ENCODE data around the gene BASP1. TPM values are rescaled to one million over a fixed set of nuclear protein-coding genes. Genes with fewer than 3 reads are reported as not detected.
"Not testable (repeated sequence)": the region's sequence is repeated elsewhere in the genome, so short reads cannot be mapped to it uniquely, and the experiment has no call there.

BASP1 gene
- total RNA-seq, 5 donors from 2014 or later (not counting 1 experiment from before 2014, with no cell fraction given): 0.47 to 4.6 (median 2.2) TPM

- H3K4me3 Mint-ChIP-seq; H3K4me3 ChIP-seq (ENCODE audit: control insufficient read depth in 1 of 2, extremely low read depth in 1 of 2, low read length in 1 of 2); CTCF ChIA-PET; H3K36me3 ChIP-seq (ENCODE audit: control insufficient read depth in 2 of 2, extremely low read depth in 1 of 2, insufficient read depth in 1 of 2, low read length in 1 of 2); ATAC-seq (replicated peaks in 1 of 4); H3K4me1 Mint-ChIP-seq; POLR2A ChIA-PET; H3K4me1 ChIP-seq (ENCODE audit: control insufficient read depth in 1 of 2, extremely low read depth in 1 of 2, insufficient read depth in 2 of 2, low read length in 2 of 2); H3K27ac ChIP-seq (ENCODE audit: low read length); H3K27me3 Mint-ChIP-seq; H3K27me3 ChIP-seq (replicated peaks in 1 of 2; ENCODE audit: control insufficient read depth in 2 of 2, extremely low read depth in 1 of 2, insufficient read depth in 2 of 2, low read length in 1 of 2); DNase-seq; H3K36me3 Mint-ChIP-seq; H3K27ac Mint-ChIP-seq; H3K9me3 ChIP-seq: not testable (repeated sequence)
- WGBS (ENCODE audit: insufficient coverage): 40% methylated on average over 1 of the region's 4 CpGs
- H3K9me3 Mint-ChIP-seq: peaks cover 0 to 16% (median 0%) of the 10 kb centered on the region in 3 donors
Measured at GRCh38 chr5:17259012-17259411, 41.6 kb downstream of the BASP1 start.

GRCh38 chr5:17259630-17260257 is 42.3 kb downstream of the BASP1 start:
- H3K9me3 ChIP-seq: no peaks in the 10 kb centered on the region
- no peaks in the 10 kb centered on the region for H3K4me1 ChIP-seq (ENCODE audit: control insufficient read depth in 1 of 2, extremely low read depth in 1 of 2, insufficient read depth in 2 of 2, low read length in 2 of 2)
- H3K4me3 ChIP-seq (ENCODE audit: control insufficient read depth in 1 of 2, extremely low read depth in 1 of 2, low read length in 1 of 2): no peak overlapping the region
- ATAC-seq (replicated peaks in 1 of 4) (no peak), DNase-seq (no peak)
- Mint-ChIP-seq H3K36me3 (no peaks in the 10 kb centered on the region), H3K27me3 (no peaks in the 10 kb centered on the region), H3K4me3 (no peak overlapping the region), H3K4me1 (no peaks in the 10 kb centered on the region), H3K9me3 (peaks cover 0 to 16% (median 0%) of the 10 kb centered on the region in 3 donors), H3K27ac (no peak overlapping the region)
- no peak overlapping the region for H3K27ac ChIP-seq (ENCODE audit: low read length)
- ChIA-PET CTCF (no interaction called here), POLR2A (no interaction called here)
- H3K36me3 ChIP-seq (ENCODE audit: control insufficient read depth in 2 of 2, extremely low read depth in 1 of 2, insufficient read depth in 1 of 2, low read length in 1 of 2): no peaks in the 10 kb centered on the region
- no peaks in the 10 kb centered on the region for H3K27me3 ChIP-seq (replicated peaks in 1 of 2; ENCODE audit: control insufficient read depth in 2 of 2, extremely low read depth in 1 of 2, insufficient read depth in 2 of 2, low read length in 1 of 2)
- no CpG with 5 or more reads among the region's 5 CpGs for WGBS (ENCODE audit: insufficient coverage)

- Mint-ChIP-seq H3K27ac (no peak overlapping the region), H3K4me3 (no peak overlapping the region), H3K4me1 (no peaks in the 10 kb centered on the region), H3K36me3 (no peaks in the 10 kb centered on the region), H3K27me3 (no peaks in the 10 kb centered on the region), H3K9me3 (peaks cover 0 to 16% (median 0%) of the 10 kb centered on the region in 3 donors)
- H3K27me3 ChIP-seq (replicated peaks in 1 of 2; ENCODE audit: control insufficient read depth in 2 of 2, extremely low read depth in 1 of 2, insufficient read depth in 2 of 2, low read length in 1 of 2): no peaks in the 10 kb centered on the region
- POLR2A ChIA-PET: no interaction called here
- DNase-seq (no peak), ATAC-seq (replicated peaks in 1 of 4) (no peak)
- no peak overlapping the region for H3K27ac ChIP-seq (ENCODE audit: low read length)
- H3K9me3 ChIP-seq: no peaks in the 10 kb centered on the region
- H3K4me3 ChIP-seq (ENCODE audit: control insufficient read depth in 1 of 2, extremely low read depth in 1 of 2, low read length in 1 of 2): no peak overlapping the region
- CTCF ChIA-PET: no interaction called here
- no peaks in the 10 kb centered on the region for H3K36me3 ChIP-seq (ENCODE audit: control insufficient read depth in 2 of 2, extremely low read depth in 1 of 2, insufficient read depth in 1 of 2, low read length in 1 of 2)
- WGBS (ENCODE audit: insufficient coverage): 80% methylated on average over 2 of the region's 5 CpGs
- no peaks in the 10 kb centered on the region for H3K4me1 ChIP-seq (ENCODE audit: control insufficient read depth in 1 of 2, extremely low read depth in 1 of 2, insufficient read depth in 2 of 2, low read length in 2 of 2)
Measured at GRCh38 chr5:17260549-17260948, 43.1 kb downstream of the BASP1 start.

- no peaks in the 10 kb centered on the region for H3K9me3 ChIP-seq
- no peak overlapping the region for H3K27ac Mint-ChIP-seq
- CTCF ChIA-PET: no interaction called here
Measured at GRCh38 chr5:17261075-17261474, 43.6 kb downstream of the BASP1 start.

GRCh38 chr5:17265041-17265440 is 47.6 kb downstream of the BASP1 start:
- H3K4me1 ChIP-seq (ENCODE audit: control insufficient read depth in 1 of 2, extremely low read depth in 1 of 2, insufficient read depth in 2 of 2, low read length in 2 of 2): no peaks in the 10 kb centered on the region
- no peak overlapping the region for H3K27ac ChIP-seq (ENCODE audit: low read length)
- Mint-ChIP-seq H3K36me3 (no peaks in the 10 kb centered on the region), H3K4me1 (no peaks in the 10 kb centered on the region), H3K27ac (no peak overlapping the region), H3K27me3 (no peaks in the 10 kb centered on the region), H3K9me3 (peaks cover 2 to 11% (median 3%) of the 10 kb centered on the region in 3 donors), H3K4me3 (no peak overlapping the region)
- DNase-seq: no peak
- no peaks in the 10 kb centered on the region for H3K36me3 ChIP-seq (ENCODE audit: control insufficient read depth in 2 of 2, extremely low read depth in 1 of 2, insufficient read depth in 1 of 2, low read length in 1 of 2)
- no peak overlapping the region for H3K4me3 ChIP-seq (ENCODE audit: control insufficient read depth in 1 of 2, extremely low read depth in 1 of 2, low read length in 1 of 2)
- no peaks in the 10 kb centered on the region for H3K9me3 ChIP-seq
- ATAC-seq (replicated peaks in 1 of 4): no peak
- CTCF ChIA-PET: interaction anchor here in 1 of 2 donors (0.6 kb wide), 1 partner anchor 72 kb away, joined by 3 read pairs; no protein-coding TSS in a partner anchor
- no CpG with 5 or more reads among the region's 2 CpGs for WGBS (ENCODE audit: insufficient coverage)
- H3K27me3 ChIP-seq (replicated peaks in 1 of 2; ENCODE audit: control insufficient read depth in 2 of 2, extremely low read depth in 1 of 2, insufficient read depth in 2 of 2, low read length in 1 of 2): no peaks in the 10 kb centered on the region
- POLR2A ChIA-PET: no interaction called here

More at GRCh38 chr5:17261075-17261474, 43.6 kb downstream of the BASP1 start:
- H3K36me3 Mint-ChIP-seq: no peaks in the 10 kb centered on the region
- Histone ChIP-seq H3K36me3 (ENCODE audit: control insufficient read depth in 2 of 2, extremely low read depth in 1 of 2, insufficient read depth in 1 of 2, low read length in 1 of 2) (no peaks in the 10 kb centered on the region), H3K27ac (ENCODE audit: low read length) (no peak overlapping the region), H3K4me1 (ENCODE audit: control insufficient read depth in 1 of 2, extremely low read depth in 1 of 2, insufficient read depth in 2 of 2, low read length in 2 of 2) (no peaks in the 10 kb centered on the region), H3K27me3 (replicated peaks in 1 of 2; ENCODE audit: control insufficient read depth in 2 of 2, extremely low read depth in 1 of 2, insufficient read depth in 2 of 2, low read length in 1 of 2) (no peaks in the 10 kb centered on the region), H3K4me3 (ENCODE audit: control insufficient read depth in 1 of 2, extremely low read depth in 1 of 2, low read length in 1 of 2) (no peak overlapping the region)
- peaks cover 0 to 16% (median 0%) of the 10 kb centered on the region in 3 donors for H3K9me3 Mint-ChIP-seq
- WGBS (ENCODE audit: insufficient coverage): no CpG with 5 or more reads among the region's 3 CpGs
- ATAC-seq (replicated peaks in 1 of 4) (no peak), DNase-seq (no peak)
- no peaks in the 10 kb centered on the region for H3K27me3 Mint-ChIP-seq
- POLR2A ChIA-PET: no interaction called here
- no peak overlapping the region for H3K4me3 Mint-ChIP-seq
- no peaks in the 10 kb centered on the region for H3K4me1 Mint-ChIP-seq

GRCh38 chr5:17267106-17267505 is 49.7 kb downstream of the BASP1 start:
- Histone ChIP-seq H3K27me3 (replicated peaks in 1 of 2; ENCODE audit: control insufficient read depth in 2 of 2, extremely low read depth in 1 of 2, insufficient read depth in 2 of 2, low read length in 1 of 2) (no peaks in the 10 kb centered on the region), H3K4me3 (ENCODE audit: control insufficient read depth in 1 of 2, extremely low read depth in 1 of 2, low read length in 1 of 2) (no peak overlapping the region), H3K27ac (ENCODE audit: low read length) (no peak overlapping the region), H3K36me3 (ENCODE audit: control insufficient read depth in 2 of 2, extremely low read depth in 1 of 2, insufficient read depth in 1 of 2, low read length in 1 of 2) (no peaks in the 10 kb centered on the region), H3K9me3 (no peaks in the 10 kb centered on the region), H3K4me1 (ENCODE audit: control insufficient read depth in 1 of 2, extremely low read depth in 1 of 2, insufficient read depth in 2 of 2, low read length in 2 of 2) (no peaks in the 10 kb centered on the region)
- Mint-ChIP-seq H3K4me1 (no peaks in the 10 kb centered on the region), H3K36me3 (no peaks in the 10 kb centered on the region), H3K27me3 (no peaks in the 10 kb centered on the region), H3K27ac (no peak overlapping the region), H3K9me3 (peaks cover 2 to 8% (median 3%) of the 10 kb centered on the region in 3 donors), H3K4me3 (no peak overlapping the region)
- WGBS (ENCODE audit: insufficient coverage): 90% methylated on average over 2 of the region's 5 CpGs
- no peak for DNase-seq
- ChIA-PET POLR2A (no interaction called here), CTCF (interaction anchor here in 1 of 2 donors (0.6 kb wide), 1 partner anchor 115 kb away, joined by 5 read pairs; no protein-coding TSS in a partner anchor)
- ATAC-seq (replicated peaks in 1 of 4): no peak

GRCh38 chr5:17269201-17269600 is 51.8 kb downstream of the BASP1 start:
- ATAC-seq (replicated peaks in 1 of 4): no peak
- no peaks in the 10 kb centered on the region for H3K36me3 Mint-ChIP-seq
- ChIA-PET POLR2A (no interaction called here), CTCF (no interaction called here)
- no peak overlapping the region for H3K27ac Mint-ChIP-seq
- no peaks in the 10 kb centered on the region for H3K4me1 Mint-ChIP-seq
- peaks cover 2 to 3% (median 3%) of the 10 kb centered on the region in 3 donors for H3K9me3 Mint-ChIP-seq
- no peak overlapping the region for H3K27ac ChIP-seq (ENCODE audit: low read length)
- no peaks in the 10 kb centered on the region for H3K27me3 ChIP-seq (replicated peaks in 1 of 2; ENCODE audit: control insufficient read depth in 2 of 2, extremely low read depth in 1 of 2, insufficient read depth in 2 of 2, low read length in 1 of 2)
- no peaks in the 10 kb centered on the region for H3K27me3 Mint-ChIP-seq
- no peak overlapping the region for H3K4me3 Mint-ChIP-seq
- H3K9me3 ChIP-seq: no peaks in the 10 kb centered on the region
- DNase-seq: no peak
- no peak overlapping the region for H3K4me3 ChIP-seq (ENCODE audit: control insufficient read depth in 1 of 2, extremely low read depth in 1 of 2, low read length in 1 of 2)
- H3K4me1 ChIP-seq (ENCODE audit: control insufficient read depth in 1 of 2, extremely low read depth in 1 of 2, insufficient read depth in 2 of 2, low read length in 2 of 2): no peaks in the 10 kb centered on the region
- H3K36me3 ChIP-seq (ENCODE audit: control insufficient read depth in 2 of 2, extremely low read depth in 1 of 2, insufficient read depth in 1 of 2, low read length in 1 of 2): no peaks in the 10 kb centered on the region
- WGBS (ENCODE audit: insufficient coverage): 64% methylated on average over 3 of the region's 6 CpGs

Measured in T-cell (primary cell).